Activated B cell treated with CpG ODN at 0.5 μM for 24 hours (primary cell): ENCODE data around the gene CADPS. TPM values are rescaled to one million over a fixed set of nuclear protein-coding genes. Genes with fewer than 3 reads are reported as not detected.

Source experiments
- ATAC-seq: fragments of 200-7000 bp; cut with Tn5 transposase; one replicate; pipeline ENCODE4 v1.10.0; 2021; ENCODE audit warnings: low read depth, mild to moderate bottlenecking, moderate library complexity
- CTCF ChIA-PET: fragments of 350-600 bp; sonication (Branson Sonifier 250); formaldehyde crosslinking; loops from one replicate; lab custom pipeline; 2021; ENCODE audit warnings: antibody characterized with exemption; lab: Charles Lee
- POLR2A ChIA-PET: fragments of 350-600 bp; sonication (Branson Sonifier 250); formaldehyde crosslinking; loops from one replicate; lab custom pipeline; 2021; ENCODE audit warnings: antibody characterized with exemption; lab: Charles Lee
- DNase-seq: peaks from one replicate; pipeline ENCODE4 v3.0.0; 2022
- H3K27ac Mint-ChIP-seq: one replicate; pipeline ENCODE4 v1.8.0; 2020; ENCODE audit warnings: mixed read lengths
- H3K27me3 Mint-ChIP-seq: one replicate; pipeline ENCODE4 v1.8.0; 2021; ENCODE audit warnings: mixed read lengths
- H3K36me3 Mint-ChIP-seq: one replicate; pipeline ENCODE4 v1.8.0; 2021; ENCODE audit warnings: low read depth, mixed read lengths
- H3K4me1 Mint-ChIP-seq: one replicate; pipeline ENCODE4 v1.8.0; 2021; ENCODE audit warnings: mixed read lengths
- H3K4me3 Mint-ChIP-seq: one replicate; pipeline ENCODE4 v1.8.0; 2020; ENCODE audit warnings: mild to moderate bottlenecking, mixed read lengths
- H3K9me3 Mint-ChIP-seq: one replicate; pipeline ENCODE4 v1.8.0; 2020; ENCODE audit warnings: mixed read lengths
- intact Hi-C: fragments of 100-400 bp; cut with micrococcal nuclease; formaldehyde crosslinking; loops from one replicate; pipeline ENCODE4 v1.15.1; 2024
- total RNA-seq: library from RNA; stranded (reverse); gene quantifications from 2 replicates; pipeline ENCODE4 v1.2.3, GENCODE V29; 2022
- TF ChIP-seq, protein P1 (sequence below): fragments of 200-600 bp; IDR thresholded peaks from one replicate; pipeline ENCODE4 v1.8.0; 2022; ENCODE audit warnings: antibody characterized with exemption, mild to moderate bottlenecking

CADPS gene
- total RNA-seq, 1 donor from 2014 or later, result not detected

DNA sequence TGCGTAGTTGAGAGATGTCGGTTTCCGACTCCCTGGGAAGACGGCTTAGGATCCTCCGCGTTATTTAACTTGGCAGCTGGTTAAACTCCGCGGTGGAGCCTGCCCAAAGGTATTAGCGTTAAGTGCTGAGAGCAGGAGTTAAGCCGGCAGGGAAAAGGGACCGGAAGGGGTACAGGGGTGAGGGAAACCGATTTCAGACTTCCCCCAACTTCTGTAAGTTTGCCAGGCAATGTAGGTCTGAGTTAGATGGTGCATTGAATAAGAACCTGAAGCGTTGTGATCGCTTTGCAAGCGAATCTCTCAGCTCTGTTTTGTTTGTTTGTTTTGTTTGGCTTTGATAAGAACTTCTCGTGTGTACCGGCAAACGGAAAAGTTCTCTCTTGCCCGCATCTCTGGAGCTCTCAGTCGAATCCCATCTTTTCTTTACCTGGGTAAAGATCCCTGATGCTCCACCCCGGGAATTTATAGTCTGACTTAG lies 495.9 kb downstream of the CADPS start:
- DNase-seq (no peak), ATAC-seq (no peak)
- POLR2A ChIA-PET, result no interaction called here
- TF ChIP-seq, protein P1, sequence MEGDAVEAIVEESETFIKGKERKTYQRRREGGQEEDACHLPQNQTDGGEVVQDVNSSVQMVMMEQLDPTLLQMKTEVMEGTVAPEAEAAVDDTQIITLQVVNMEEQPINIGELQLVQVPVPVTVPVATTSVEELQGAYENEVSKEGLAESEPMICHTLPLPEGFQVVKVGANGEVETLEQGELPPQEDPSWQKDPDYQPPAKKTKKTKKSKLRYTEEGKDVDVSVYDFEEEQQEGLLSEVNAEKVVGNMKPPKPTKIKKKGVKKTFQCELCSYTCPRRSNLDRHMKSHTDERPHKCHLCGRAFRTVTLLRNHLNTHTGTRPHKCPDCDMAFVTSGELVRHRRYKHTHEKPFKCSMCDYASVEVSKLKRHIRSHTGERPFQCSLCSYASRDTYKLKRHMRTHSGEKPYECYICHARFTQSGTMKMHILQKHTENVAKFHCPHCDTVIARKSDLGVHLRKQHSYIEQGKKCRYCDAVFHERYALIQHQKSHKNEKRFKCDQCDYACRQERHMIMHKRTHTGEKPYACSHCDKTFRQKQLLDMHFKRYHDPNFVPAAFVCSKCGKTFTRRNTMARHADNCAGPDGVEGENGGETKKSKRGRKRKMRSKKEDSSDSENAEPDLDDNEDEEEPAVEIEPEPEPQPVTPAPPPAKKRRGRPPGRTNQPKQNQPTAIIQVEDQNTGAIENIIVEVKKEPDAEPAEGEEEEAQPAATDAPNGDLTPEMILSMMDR, result no peak
- H3K27me3 Mint-ChIP-seq, result peaks cover 58% of the 10 kb centered on the region
- no peaks in the 10 kb centered on the region for H3K9me3 Mint-ChIP-seq
- H3K4me1 Mint-ChIP-seq, result no peaks in the 10 kb centered on the region
- intact Hi-C loops, result no loop called here
- CTCF ChIA-PET, result no interaction called here
- H3K27ac Mint-ChIP-seq, result no peak overlapping the region
- no peaks in the 10 kb centered on the region for H3K36me3 Mint-ChIP-seq
- no peak overlapping the region for H3K4me3 Mint-ChIP-seq

DNA sequence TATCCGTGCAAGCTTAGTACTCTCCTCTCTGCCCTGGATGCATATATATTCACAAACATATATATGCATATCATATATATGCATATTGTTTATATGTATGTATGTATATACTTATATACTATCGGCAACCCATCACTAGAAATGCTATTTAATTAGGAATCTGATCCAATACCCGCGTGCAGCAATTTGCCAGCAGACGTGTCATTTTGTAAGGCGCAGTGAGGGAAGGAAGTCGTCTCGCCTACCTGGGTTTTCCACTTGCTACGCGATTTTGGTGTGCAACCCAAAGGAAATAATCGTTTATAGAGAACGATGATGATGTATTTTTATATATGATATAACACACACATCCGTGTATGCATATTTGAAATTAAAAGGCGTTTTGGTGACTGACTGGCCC lies 496.3 kb downstream of the CADPS start:
- H3K36me3 Mint-ChIP-seq, result no peaks in the 10 kb centered on the region
- H3K27me3 Mint-ChIP-seq, result peaks cover 62% of the 10 kb centered on the region
- intact Hi-C loops, result no loop called here
- no peak overlapping the region for H3K27ac Mint-ChIP-seq
- ATAC-seq (no peak), DNase-seq (no peak)
- TF ChIP-seq, protein P1, result no peak
- no peak overlapping the region for H3K4me3 Mint-ChIP-seq
- no peaks in the 10 kb centered on the region for H3K4me1 Mint-ChIP-seq
- POLR2A ChIA-PET, result no interaction called here
- CTCF ChIA-PET, result no interaction called here
- H3K9me3 Mint-ChIP-seq, result no peaks in the 10 kb centered on the region

DNA sequence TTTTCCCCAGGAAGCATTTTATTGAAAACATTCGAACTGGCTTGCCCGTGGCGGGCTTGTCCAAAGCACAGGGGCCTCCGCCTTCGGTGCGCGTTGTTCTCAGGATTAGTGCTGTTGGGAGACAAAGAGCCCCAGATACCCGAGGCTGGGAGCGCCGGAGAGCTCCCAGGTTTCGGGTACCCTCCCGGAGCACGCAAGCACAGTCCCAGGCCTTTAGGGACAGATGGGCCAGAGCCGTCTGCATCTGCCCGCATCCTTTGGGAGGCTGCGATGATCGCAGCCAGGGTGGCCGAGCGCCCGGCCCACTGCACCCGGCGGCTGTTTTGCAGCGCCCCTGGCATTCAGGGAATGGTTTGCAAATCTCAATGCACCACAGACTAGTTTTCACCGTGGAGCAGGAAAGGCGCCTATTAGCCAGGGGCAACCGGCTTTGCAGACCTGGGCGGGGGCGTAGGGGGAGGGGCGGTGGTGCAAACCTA lies 496.9 kb downstream of the CADPS start:
- Mint-ChIP-seq H3K27me3 (peaks cover 65% of the 10 kb centered on the region), H3K9me3 (no peaks in the 10 kb centered on the region), H3K36me3 (no peaks in the 10 kb centered on the region), H3K27ac (no peak overlapping the region), H3K4me3 (no peak overlapping the region), H3K4me1 (no peaks in the 10 kb centered on the region)
- DNase-seq (no peak), ATAC-seq (no peak)
- POLR2A ChIA-PET, result no interaction called here
- TF ChIP-seq, protein P1, result no peak
- intact Hi-C loops, result no loop called here
- CTCF ChIA-PET, result no interaction called here

DNA sequence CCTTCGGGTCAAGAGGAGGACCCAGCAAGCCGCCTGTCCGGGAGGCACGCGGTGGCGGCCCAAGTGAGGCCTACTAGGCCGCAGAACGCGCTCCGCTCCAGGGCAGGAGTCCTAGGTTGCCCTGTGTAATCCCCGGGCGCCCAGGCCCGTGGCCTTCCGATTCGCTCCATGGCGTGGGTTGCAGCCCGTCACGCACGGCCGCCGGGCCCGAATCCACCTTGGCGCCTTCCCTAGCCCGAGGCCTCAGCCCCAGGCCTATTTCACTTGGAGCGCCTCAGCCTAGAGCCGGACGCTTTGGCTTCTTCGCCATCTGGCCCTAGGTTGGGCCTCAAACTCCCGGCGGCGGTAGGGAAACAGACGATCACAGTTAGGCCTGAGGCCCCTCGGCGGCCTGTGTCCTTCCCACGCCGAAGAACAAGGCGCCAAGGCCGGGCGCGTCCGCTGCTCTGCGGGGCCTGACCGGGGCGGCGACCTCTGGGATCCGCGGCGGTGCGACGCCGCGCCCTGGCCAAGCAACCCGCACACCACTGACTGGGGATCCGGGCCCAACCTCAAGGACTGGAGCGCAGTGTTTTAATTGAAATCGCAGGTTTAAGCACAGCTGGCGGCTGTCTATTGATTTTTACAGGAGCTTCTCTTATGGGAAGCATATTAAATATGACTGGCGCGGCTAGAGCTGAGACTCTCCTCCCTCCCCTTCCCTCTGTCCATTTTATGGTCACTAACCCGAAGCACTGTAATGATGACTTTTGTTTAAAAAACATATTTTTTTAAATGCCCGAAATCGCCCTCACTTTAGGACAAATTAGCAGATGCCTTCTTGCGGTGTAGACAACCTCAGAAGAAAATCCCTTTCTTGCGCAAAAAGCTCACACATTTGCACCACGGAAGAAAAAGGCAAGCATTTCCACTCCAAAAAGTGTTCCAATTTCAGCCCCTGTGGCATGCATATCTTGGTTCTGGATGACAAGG lies 498.0 kb downstream of the CADPS start:
- no peak overlapping the region for H3K27ac Mint-ChIP-seq
- peaks cover 67% of the 10 kb centered on the region for H3K27me3 Mint-ChIP-seq
- DNase-seq (no peak), ATAC-seq (no peak)
- no peak overlapping the region for H3K4me3 Mint-ChIP-seq
- TF ChIP-seq, protein P1, result no peak
- no peaks in the 10 kb centered on the region for H3K36me3 Mint-ChIP-seq
- CTCF ChIA-PET, result no interaction called here
- POLR2A ChIA-PET, result no interaction called here
- no peaks in the 10 kb centered on the region for H3K9me3 Mint-ChIP-seq
- no peaks in the 10 kb centered on the region for H3K4me1 Mint-ChIP-seq
- intact Hi-C loops, result no loop called here

DNA sequence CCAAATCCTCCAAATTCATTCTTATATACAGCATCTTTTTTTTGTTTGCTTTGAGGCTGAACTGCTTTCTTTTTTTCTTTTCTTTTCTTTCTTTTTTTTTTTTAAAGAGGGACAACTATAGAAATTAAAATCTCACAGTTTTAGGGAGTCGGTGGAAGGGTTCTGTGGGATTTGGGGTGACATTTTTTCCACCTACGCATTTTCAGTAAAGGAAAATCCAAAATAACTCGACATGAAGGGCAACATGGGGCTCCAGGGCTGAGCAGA lies 498.8 kb downstream of the CADPS start:
- no peak overlapping the region for H3K27ac Mint-ChIP-seq
- intact Hi-C loops, result no loop called here
- H3K36me3 Mint-ChIP-seq, result no peaks in the 10 kb centered on the region

More for the DNA sequence above, 498.8 kb downstream of the CADPS start:
- POLR2A ChIA-PET, result no interaction called here
- CTCF ChIA-PET, result no interaction called here
- DNase-seq (no peak), ATAC-seq (no peak)
- TF ChIP-seq, protein P1, result no peak
- Mint-ChIP-seq H3K4me3 (no peak overlapping the region), H3K4me1 (no peaks in the 10 kb centered on the region), H3K9me3 (no peaks in the 10 kb centered on the region), H3K27me3 (peaks cover 66% of the 10 kb centered on the region)
